GM23248 (cell line): ENCODE results near the gene KY. TPM values are rescaled to one million over a fixed set of nuclear protein-coding genes. Genes with fewer than 3 reads are reported as not detected.

ENCODE experiments used
- DNase-seq: peaks from one replicate; pipeline ENCODE4 v3.0.0-alpha.2; 2015
- H2AFZ ChIP-seq: fragments of 200-600 bp; sonication (generic); 2 replicates; pipeline ENCODE4 v1.6.1; 2016; ENCODE audit warnings: antibody characterized with exemption
- H3F3A ChIP-seq: fragments of 200-600 bp; sonication (generic); 2 replicates; pipeline ENCODE4 v1.6.1; 2016; ENCODE audit warnings: mild to moderate bottlenecking, antibody characterized with exemption, mixed run types; ENCODE audit not compliant: insufficient read depth
- H3K27ac ChIP-seq: fragments of 200-600 bp; sonication (generic); 2 replicates; pipeline ENCODE4 v1.5.1; 2016; ENCODE audit warnings: mild to moderate bottlenecking
- H3K27me3 ChIP-seq: fragments of 200-600 bp; sonication (generic); replicated peaks from 2 replicates; pipeline ENCODE4 v1.6.1; 2016; ENCODE audit warnings: mild to moderate bottlenecking; ENCODE audit not compliant: insufficient read depth
- H3K36me3 ChIP-seq: fragments of 200-600 bp; sonication (generic); 2 replicates; pipeline ENCODE4 v1.6.1; 2016; ENCODE audit warnings: low read depth, mild to moderate bottlenecking
- H3K4me1 ChIP-seq: fragments of 200-600 bp; sonication (generic); 2 replicates; pipeline ENCODE4 v1.6.1; 2016; ENCODE audit warnings: mild to moderate bottlenecking; ENCODE audit not compliant: insufficient read depth
- H3K4me2 ChIP-seq: fragments of 200-600 bp; sonication (generic); one replicate; pipeline ENCODE4 v1.6.1; 2016; ENCODE audit warnings: mild to moderate bottlenecking; ENCODE audit not compliant: unreplicated experiment
- H3K4me3 ChIP-seq: fragments of 200-600 bp; sonication (generic); 2 replicates; pipeline ENCODE4 v1.5.1; 2016; ENCODE audit warnings: mild to moderate bottlenecking
- H3K79me2 ChIP-seq: fragments of 200-600 bp; sonication (generic); 2 replicates; pipeline ENCODE4 v1.6.1; 2016; ENCODE audit warnings: mild to moderate bottlenecking; ENCODE audit not compliant: insufficient read depth
- H3K9ac ChIP-seq: fragments of 200-600 bp; sonication (generic); 2 replicates; pipeline ENCODE4 v1.6.1; 2016; ENCODE audit warnings: mild to moderate bottlenecking
- H3K9me2 ChIP-seq: fragments of 200-600 bp; sonication (generic); 2 replicates; pipeline ENCODE4 v1.6.1; 2016; ENCODE audit warnings: mixed run types, mild to moderate bottlenecking, moderate library complexity; ENCODE audit not compliant: insufficient read depth
- H3K9me3 ChIP-seq: fragments of 200-600 bp; sonication (generic); one replicate; pipeline ENCODE4 v1.6.1; 2017; ENCODE audit warnings: low read depth
- H4K20me1 ChIP-seq: fragments of 200-600 bp; sonication (generic); 2 replicates; pipeline ENCODE4 v1.6.0; 2016; ENCODE audit not compliant: insufficient read depth
- EZH2 ChIP-seq: fragments of 200-600 bp; sonication (generic); IDR thresholded peaks from 2 replicates; pipeline ENCODE4 v1.6.1; 2018; ENCODE audit warnings: antibody characterized with exemption, mild to moderate bottlenecking; ENCODE audit not compliant: insufficient read depth, poor library complexity, severe bottlenecking
- EZH2phosphoT487 ChIP-seq: fragments of 200-600 bp; sonication (generic); IDR thresholded peaks from 2 replicates; pipeline ENCODE4 v1.6.1; 2018; ENCODE audit warnings: antibody characterized with exemption, moderate library complexity, mild to moderate bottlenecking, low read depth; ENCODE audit not compliant: insufficient read depth
- WGBS, 2 experiments: methylation state at CpG; one replicate each; pipeline ENCODE4 v1.1.6; 2015 to 2017; ENCODE audit warnings: low lambda C conversion rate in 2 of 2, low coverage in 1 of 2; ENCODE audit errors: missing lambda C conversion rate in 2 of 2; 5-methylcytosine and 5-hydroxymethylcytosine counted together
- in situ Hi-C: fragments of 300-500 bp; cut with MboI; formaldehyde crosslinking; loops from 2 replicates; pipeline ENCODE4 v1.15.0; 2020
- polyA plus RNA-seq: library from polyadenylated mRNA; unstranded; fragments of >200 nt; fragmentation: Nextera tagmentation; extraction: Ambion mirVana; gene quantifications from 2 replicates; pipeline ENCODE4 v1.2.1, GENCODE V29; 2016
- total RNA-seq: library from RNA; depleted of rRNA; stranded (reverse); fragments of >200 nt; shearing (Covaris generic); gene quantifications from 2 replicates; pipeline ENCODE4 v1.2.3, GENCODE V29; 2014

KY gene
- total and polyA plus RNA-seq, 2 experiments from 2014 or later: 0.65 to 0.76 TPM

- H3K9ac ChIP-seq: no peak overlapping the region
- H3F3A ChIP-seq: no peaks in the 10 kb centered on the region
- no peak for DNase-seq
- 86 to 89% methylated on average over 4 of the region's 4 CpGs for WGBS, 2 experiments
- no peaks in the 10 kb centered on the region for H3K36me3 ChIP-seq
- H3K27ac ChIP-seq: no peak overlapping the region
- no peak overlapping the region for H2AFZ ChIP-seq
- H4K20me1 ChIP-seq: no peaks in the 10 kb centered on the region
- no peaks in the 10 kb centered on the region for H3K9me3 ChIP-seq
- no peaks in the 10 kb centered on the region for H3K27me3 ChIP-seq
- no peaks in the 10 kb centered on the region for H3K79me2 ChIP-seq
- H3K9me2 ChIP-seq: no peaks in the 10 kb centered on the region
- no peak overlapping the region for H3K4me3 ChIP-seq
- in situ Hi-C loops: loop anchor here (25.0 kb wide), 2 partner anchors 897 to 1272 kb away; no protein-coding TSS in a partner anchor
- H3K4me1 ChIP-seq: no peaks in the 10 kb centered on the region
- H3K4me2 ChIP-seq: no peak overlapping the region
- TF ChIP-seq EZH2phosphoT487 (no peak), EZH2 (no peak)
These were observed 35.9 kb downstream of the KY start for GRCh38 chr3:134614955-134615354.

GRCh38 chr3:134613006-134613520, 37.8 kb downstream of the KY start:
- no peaks in the 10 kb centered on the region for H3K36me3 ChIP-seq
- H3K4me1 ChIP-seq: no peaks in the 10 kb centered on the region
- no peaks in the 10 kb centered on the region for H3K9me3 ChIP-seq
- no peak overlapping the region for H3K4me2 ChIP-seq
- no peak overlapping the region for H3K27ac ChIP-seq
- no peak overlapping the region for H2AFZ ChIP-seq
- H3F3A ChIP-seq: no peaks in the 10 kb centered on the region
- H3K9ac ChIP-seq: no peak overlapping the region
- H3K27me3 ChIP-seq: no peaks in the 10 kb centered on the region
- no peak overlapping the region for H3K4me3 ChIP-seq
- DNase-seq: no peak
- no peaks in the 10 kb centered on the region for H3K9me2 ChIP-seq
- in situ Hi-C loops: loop anchor here (25.0 kb wide), 2 partner anchors 899 to 1274 kb away; no protein-coding TSS in a partner anchor
- no peaks in the 10 kb centered on the region for H3K79me2 ChIP-seq
- 65 to 71% methylated on average over 6 of the region's 6 CpGs for WGBS, 2 experiments
- H4K20me1 ChIP-seq: no peaks in the 10 kb centered on the region
- TF ChIP-seq EZH2phosphoT487 (no peak), EZH2 (no peak)

GRCh38 chr3:134611516-134611915, 39.3 kb downstream of the KY start:
- H3K9me2 ChIP-seq: no peaks in the 10 kb centered on the region
- no peaks in the 10 kb centered on the region for H3F3A ChIP-seq
- H3K9ac ChIP-seq: no peak overlapping the region
- no peak for DNase-seq
- WGBS, 2 experiments: 55 to 67% methylated on average over 2 of the region's 2 CpGs
- no peak overlapping the region for H3K4me2 ChIP-seq
- no peaks in the 10 kb centered on the region for H3K4me1 ChIP-seq
- H2AFZ ChIP-seq: no peak overlapping the region
- no peak for TF ChIP-seq EZH2
- no peak for TF ChIP-seq EZH2phosphoT487
- in situ Hi-C loops: loop anchor here (25.0 kb wide), 2 partner anchors 901 to 1276 kb away; no protein-coding TSS in a partner anchor
- H3K27ac ChIP-seq: no peak overlapping the region
- H4K20me1 ChIP-seq: no peaks in the 10 kb centered on the region
- no peak overlapping the region for H3K4me3 ChIP-seq
- no peaks in the 10 kb centered on the region for H3K27me3 ChIP-seq
- H3K79me2 ChIP-seq: no peaks in the 10 kb centered on the region
- H3K9me3 ChIP-seq: no peaks in the 10 kb centered on the region
- H3K36me3 ChIP-seq: no peaks in the 10 kb centered on the region

- Histone ChIP-seq H4K20me1 (no peaks in the 10 kb centered on the region), H3K4me2 (no peak overlapping the region), H3K4me1 (no peaks in the 10 kb centered on the region), H2AFZ (no peak overlapping the region), H3F3A (no peaks in the 10 kb centered on the region), H3K79me2 (no peaks in the 10 kb centered on the region), H3K9me3 (no peaks in the 10 kb centered on the region), H3K27ac (no peak overlapping the region), H3K9ac (no peak overlapping the region), H3K4me3 (no peak overlapping the region), H3K36me3 (no peaks in the 10 kb centered on the region), H3K9me2 (no peaks in the 10 kb centered on the region), H3K27me3 (no peaks in the 10 kb centered on the region)
- WGBS, 2 experiments: 73 to 75% methylated on average over 11 of the region's 11 CpGs
- in situ Hi-C loops: loop anchor here (25.0 kb wide), 2 partner anchors 902 to 1277 kb away; no protein-coding TSS in a partner anchor
- DNase-seq: no peak
- no peak for TF ChIP-seq EZH2
- no peak for TF ChIP-seq EZH2phosphoT487
These were observed 40.1 kb downstream of the KY start for GRCh38 chr3:134610432-134611385.
